ENCODE data around the gene PLA2G2D.
"Not testable (repeated sequence)": the region's sequence is repeated elsewhere in the genome, so short reads cannot be mapped to it uniquely, and the experiment has no call there.

The PLA2G2D gene

DNA sequence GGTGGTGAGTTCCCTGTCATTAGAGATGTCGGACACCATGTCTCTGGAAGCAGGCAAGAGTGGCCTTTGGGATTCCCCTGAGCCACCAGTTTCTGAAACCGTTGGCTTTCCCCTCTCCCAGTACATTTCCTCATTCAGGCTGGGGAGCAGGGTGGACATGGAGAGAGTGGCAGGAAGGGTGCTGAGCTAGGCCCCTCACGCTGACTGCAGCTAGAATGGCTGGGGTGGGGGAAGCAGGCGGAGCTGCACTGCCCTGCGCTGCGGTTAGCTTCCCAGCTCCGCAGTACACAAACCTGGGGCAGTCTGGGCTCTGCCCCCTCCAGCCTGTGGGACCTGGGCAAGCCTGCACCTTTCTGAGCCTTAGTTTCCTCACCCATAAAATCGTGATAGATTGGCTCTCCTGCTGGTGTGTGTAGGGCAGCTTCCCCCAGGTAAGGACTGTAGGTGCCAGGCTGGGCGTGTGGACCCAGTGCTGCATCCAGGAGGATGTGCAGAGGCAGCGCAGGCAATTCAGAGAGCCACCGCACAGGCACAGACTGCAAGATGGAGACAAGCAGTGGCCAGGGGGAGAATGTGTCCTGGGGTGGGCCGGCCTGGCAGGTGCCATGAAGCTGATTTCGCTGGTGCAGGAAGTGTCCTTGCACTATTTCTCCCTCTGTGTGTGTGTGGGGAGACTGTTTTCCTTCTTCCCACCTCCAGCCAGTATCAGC is 22.8 kb upstream of the PLA2G2D start:
- DNase-seq (ENCODE audit: low spot score): no peak

GRCh38 chr1:20141466-20141865 is 22.1 kb upstream of the PLA2G2D start:
- no peak for DNase-seq (ENCODE audit: low spot score)

DNA sequence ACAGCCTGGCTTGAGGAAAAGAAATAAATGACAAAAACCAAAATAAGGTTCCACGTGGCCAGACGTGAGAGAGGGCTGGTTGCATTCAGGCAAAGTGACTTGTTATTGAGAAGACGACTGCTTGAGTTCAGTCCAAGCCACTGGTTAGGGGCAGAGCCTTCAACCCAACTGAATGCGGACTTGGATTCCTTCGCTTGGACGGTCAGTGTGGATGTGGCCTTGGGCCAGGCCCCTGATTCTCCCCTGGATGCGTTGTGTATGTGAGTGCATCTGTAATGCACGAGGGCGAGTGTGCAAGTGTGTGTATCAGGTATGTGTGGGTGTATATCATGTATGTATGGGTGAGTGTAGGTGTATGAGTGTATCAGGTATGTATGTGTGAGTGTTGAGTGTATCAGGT is 21.7 kb upstream of the PLA2G2D start:
- no peak for DNase-seq (ENCODE audit: low spot score)

GRCh38 chr1:20139776-20140612 is 20.7 kb upstream of the PLA2G2D start:
- DNase-seq (ENCODE audit: low spot score): no peak

GRCh38 chr1:20138961-20139550 is 19.7 kb upstream of the PLA2G2D start, which contains the start of gene PLA2G2F:
TSS of gene PLA2G2F (plus strand) at chr1:20139323. CDS start at chr1:20139428, 105 bp downstream.
- no peak for DNase-seq (ENCODE audit: low spot score)

GRCh38 chr1:20138346-20138745 is 19.0 kb upstream of the PLA2G2D start:
- DNase-seq (ENCODE audit: low spot score): no peak

DNA sequence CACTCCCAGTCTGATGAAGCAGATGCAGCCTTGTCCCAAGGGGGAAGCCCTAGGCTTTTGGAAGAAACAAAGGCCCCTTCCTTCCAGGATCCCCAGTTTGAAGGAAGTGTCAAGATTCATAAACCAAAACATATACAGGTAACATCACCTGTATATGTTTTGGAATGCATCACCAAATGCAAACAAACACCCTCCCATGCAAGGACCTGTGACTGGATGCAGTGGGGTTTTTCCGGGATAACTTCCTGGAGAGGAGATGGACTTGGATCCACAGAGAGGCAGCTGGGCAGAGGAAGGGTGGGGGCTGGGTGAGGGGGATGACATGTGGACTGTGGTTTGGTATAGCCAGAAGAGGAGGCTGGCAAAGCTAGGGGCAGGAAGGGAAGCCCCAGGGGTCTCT is 18.3 kb upstream of the PLA2G2D start:
- no peak for DNase-seq (ENCODE audit: low spot score)

DNA sequence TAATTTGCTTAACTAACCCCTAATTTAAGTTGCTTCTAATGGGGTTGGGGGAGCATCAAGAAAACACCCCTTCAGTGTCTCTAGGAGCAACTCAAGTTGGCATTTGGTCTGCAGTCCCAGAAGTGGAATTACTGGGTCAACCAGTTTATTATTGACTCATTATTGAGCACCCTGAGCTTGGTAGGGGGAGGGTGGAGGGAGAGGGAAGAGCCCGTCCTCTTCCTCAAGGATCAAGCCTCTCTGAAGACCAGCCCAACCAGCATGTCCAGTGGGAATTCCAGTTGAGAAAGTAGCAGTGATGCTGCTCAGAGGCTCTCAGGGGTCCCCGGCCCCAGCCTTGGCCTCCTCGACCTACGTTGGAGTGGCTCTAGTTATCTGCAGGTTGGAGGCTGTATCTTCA is 17.7 kb upstream of the PLA2G2D start:
- no peak for DNase-seq (ENCODE audit: low spot score)

DNA sequence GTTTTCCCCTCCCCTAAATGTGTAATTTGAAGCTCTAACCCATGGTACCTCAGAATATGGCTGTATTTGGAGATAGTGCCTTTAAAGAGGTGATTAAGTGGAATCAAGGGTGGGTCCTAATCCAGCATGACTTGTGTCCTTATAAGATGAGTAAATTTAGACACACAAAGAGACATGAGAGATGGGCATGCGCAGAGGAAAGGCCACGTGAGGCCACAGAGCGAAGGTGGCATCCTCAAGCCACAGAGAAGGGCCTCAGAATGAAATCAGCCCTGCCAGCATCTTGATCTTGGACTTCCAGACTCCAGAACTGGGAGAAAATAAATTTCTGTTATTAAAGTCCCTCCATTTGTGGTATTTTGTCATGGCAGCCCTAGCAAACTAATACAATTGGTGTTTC is 16.9 kb upstream of the PLA2G2D start:
- no peak for DNase-seq (ENCODE audit: low spot score)

GRCh38 chr1:20134995-20135394 is 15.7 kb upstream of the PLA2G2D start:
- no peak for DNase-seq (ENCODE audit: low spot score)

DNA sequence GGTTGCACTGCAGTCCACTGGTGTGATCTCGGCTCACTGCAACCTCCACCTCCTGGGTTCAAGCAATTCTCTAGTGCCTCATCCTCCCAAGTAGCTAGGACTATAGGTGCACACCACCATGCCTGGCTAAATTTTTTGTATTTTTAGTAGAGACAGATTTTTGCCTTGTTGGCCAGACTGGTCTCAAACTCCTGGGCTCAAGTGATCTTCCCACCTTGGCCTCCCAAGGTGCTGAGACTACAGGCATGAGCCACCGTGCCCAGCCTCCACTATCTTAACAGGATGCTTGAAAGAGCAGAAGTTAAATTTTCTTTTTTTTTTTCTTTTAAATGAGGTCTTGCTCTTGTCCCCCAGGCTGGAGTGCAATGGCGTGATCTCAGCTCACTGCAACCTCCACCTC is 11.2 kb upstream of the PLA2G2D start:
- DNase-seq (ENCODE audit: low spot score): not testable (repeated sequence)

DNA sequence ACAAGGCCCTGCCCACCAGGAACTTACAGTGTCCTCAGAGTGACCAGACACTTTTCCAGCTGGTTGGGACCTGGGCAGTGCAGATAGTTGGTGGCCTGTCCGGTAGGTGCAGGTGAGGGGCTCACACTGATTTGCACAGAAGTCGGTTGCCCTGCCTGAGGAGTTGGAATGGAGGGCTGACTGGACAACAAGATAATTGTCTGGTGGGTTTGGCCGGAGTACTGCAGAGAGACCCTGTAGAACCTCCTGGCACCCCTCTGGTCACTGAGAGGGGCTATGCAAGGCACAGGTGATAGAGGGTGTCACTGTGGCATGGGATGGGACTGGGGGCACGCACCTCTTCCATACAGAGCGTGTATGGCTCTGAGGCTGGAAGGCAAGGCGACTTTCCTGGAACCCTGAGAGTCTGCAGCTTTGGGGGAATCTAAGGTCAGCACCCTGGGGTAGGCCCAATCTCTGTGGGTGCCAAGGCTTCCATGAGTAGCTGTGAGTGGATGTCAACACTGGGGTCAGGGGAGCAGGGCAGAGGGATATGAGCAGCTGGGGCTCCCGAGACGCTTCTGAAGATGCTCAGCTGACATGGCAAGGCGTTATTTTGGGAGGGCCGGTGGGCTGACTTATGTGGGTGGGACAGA is 7.6 kb upstream of the PLA2G2D start:
- DNase-seq (ENCODE audit: low spot score): no peak

DNA sequence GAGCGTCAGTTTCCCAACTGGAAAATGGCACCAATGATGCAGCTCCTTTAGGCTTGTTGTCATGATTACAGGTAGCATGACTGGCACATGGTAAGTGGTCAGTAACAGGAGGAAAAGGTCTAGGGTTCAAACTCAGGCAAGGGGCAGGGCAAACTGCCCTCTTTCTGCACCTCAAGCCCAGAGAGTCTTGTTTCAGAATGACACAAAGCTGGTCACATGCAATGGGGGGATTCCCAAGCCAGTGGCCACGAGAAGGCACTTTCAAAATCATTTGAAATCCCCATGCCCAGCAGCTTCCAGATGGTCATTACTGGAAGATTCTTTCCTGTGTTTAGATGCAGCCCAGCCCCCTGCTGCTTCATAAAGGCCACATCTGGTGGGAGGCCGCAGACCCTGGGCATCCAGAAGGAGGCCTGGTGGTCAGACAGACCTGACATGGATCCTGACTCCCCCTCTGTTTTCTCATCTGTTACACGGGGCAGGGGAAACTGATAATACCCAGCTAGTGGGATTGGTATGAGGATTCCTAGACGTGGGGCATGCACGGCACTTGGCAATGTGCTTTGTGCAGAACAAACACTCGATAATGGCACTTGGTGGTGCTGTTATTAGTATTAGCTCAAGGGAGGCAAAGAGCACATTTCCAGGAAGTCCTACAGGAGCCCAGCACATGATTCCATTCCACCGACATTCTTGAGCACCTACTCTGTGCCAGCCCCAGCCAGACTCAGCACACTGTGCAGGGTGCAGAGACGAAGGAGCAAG is 6.9 kb upstream of the PLA2G2D start:
- DNase-seq (ENCODE audit: low spot score): no peak

DNA sequence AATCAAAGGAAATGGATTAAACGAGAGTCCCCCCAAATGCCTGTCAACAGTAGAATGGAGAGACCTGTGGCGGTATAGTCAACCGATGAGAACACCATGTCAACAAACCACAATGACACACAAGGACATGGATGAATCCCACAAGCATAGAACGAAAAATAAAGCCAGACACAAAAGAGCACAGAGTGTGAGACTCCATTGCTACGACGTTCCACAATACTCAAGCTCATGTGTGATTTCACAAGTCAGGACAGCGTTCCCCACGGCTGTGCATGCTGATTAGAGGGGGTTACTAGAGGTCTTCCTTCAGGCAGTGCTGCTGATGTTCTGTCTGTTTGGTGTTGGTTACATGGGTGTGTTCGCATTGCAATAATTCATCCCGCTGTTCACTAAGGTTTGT is 5.8 kb upstream of the PLA2G2D start:
- no peak for DNase-seq (ENCODE audit: low spot score)

DNA sequence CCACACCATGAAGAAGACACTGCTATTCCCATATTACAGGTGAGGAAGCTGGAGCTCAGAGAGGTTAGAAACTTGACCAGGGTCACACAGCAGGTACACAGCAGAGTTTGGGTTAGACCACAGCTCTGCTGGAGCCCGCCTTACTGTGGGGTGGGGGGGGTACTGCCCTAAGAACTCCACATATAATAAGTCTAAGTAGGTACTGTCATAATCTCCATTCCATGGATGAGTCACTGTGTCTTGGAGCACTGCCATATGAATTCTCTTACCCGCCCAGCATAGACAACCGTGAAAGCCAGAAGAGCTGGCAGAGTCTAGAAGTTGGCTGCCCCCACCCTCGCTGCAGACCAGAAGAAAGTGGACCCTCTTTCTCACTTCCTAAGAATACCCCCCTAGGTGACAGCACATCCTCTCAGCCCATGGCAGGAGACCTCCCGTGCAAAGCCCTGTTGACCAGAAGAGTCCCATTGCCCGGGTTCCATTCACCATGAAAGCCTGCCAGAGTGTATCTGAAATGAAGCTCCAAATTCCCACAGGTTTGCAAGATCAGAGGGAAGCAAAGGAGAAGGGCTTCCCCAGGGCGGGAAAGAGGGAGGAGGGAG is 5.2 kb upstream of the PLA2G2D start:
- peak; percentile 61 for DNase-seq (ENCODE audit: low spot score)

DNA sequence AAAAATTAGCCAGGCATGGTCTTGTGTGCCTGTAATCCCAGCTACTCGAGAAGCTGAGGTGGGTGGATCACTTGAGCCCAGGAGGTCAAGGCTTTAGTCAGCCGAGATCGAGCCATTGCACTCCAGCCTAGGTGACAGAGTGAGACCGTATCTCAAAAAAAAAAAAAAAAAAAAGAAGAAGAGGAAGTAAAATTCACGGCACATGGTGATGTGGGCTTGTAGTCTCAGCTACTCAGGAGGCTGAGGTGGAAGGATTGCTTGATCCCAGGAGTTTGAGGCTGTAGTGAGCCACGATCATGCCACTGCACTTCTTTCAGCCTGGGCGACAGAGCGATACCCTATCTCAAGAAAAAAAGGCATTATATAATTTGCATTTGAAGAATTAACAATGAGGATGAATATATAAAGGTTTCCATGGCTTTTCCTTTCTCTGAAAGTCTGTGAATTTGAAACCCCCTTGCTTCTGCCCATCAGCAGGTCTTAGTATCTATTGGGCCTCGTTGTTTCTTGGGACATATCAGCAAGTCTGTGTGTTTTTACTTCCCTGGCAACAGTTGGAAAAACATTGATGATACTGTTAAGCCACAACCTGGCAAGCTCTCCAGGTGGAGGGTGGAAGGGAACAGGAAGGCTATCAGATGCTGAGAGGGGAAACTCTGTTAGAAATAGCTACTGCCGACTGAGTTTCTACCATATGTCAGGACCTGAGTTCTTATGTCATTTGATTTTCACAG is 4.6 kb upstream of the PLA2G2D start:
- DNase-seq (ENCODE audit: low spot score): no peak

DNA sequence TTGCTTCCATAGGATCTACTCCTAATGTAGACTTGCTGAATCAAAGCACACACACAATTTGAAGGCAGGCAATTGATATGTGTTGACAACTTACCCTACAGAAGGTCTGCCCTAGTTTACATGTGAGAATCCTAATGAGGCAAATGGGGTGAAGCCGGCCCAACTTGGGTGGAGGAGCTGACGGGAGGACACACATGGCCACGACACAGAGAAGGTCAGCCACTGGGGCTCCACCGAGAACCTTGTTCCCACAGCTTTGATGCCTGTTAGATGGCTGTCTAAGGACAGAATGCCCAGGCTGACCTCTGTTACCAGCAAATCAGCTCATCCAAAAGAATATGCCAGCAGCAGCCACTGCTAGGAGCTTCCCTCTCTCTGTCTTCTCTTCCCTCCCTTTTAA is 1.5 kb upstream of the PLA2G2D start:
- no peak for DNase-seq (ENCODE audit: low spot score)

DNA sequence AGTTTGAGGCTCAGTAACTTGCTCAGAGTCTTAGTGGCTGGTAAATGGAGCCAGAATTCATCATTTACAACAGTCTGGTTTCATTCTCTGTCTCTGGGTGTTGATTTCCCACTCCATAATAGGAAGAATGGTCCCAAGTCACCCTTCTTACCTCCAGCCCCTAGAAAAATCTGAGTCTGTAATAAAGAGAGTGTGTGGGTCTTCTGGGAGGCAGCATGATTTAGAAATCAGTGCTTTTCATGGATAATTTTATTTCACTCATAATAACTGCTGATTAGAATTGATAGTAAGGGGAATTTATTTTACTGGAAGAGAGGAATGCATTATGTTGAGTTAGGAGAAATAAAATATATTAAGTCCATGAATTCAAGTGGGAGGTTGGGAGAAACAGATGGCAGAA is 2.1 kb downstream of the PLA2G2D start:
- no peak for DNase-seq (ENCODE audit: low spot score)

DNA sequence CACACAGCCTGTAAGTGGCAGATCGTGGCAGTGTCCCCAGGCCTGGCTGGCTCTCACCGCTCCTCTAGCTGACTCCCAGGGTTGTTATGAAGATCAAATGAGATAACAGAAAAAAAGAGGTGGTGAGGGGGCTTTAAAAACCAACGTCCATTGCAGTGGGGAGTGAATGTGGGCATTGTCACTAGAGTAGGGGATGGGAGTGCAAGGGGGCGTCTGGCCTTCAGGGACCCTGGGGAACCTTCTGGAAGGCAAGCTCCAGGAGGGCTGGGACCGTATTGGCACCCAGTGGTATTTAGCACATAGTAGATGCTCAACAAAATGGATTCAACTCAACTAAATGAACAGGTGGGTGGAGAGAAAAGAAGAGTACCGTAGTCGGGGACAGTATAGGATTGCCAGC is 3.4 kb downstream of the PLA2G2D start:
- no peak for DNase-seq (ENCODE audit: low spot score)

GRCh38 chr1:20115479-20115878 is 3.9 kb downstream of the PLA2G2D start:
- no peak for DNase-seq (ENCODE audit: low spot score)
